Activated CD8-positive, alpha-beta T cell treated with anti-CD3 and anti-CD28 coated beads for 36 hours (primary cell): Measurements from ENCODE around the gene SHLD1. TPM values are rescaled to one million over a fixed set of nuclear protein-coding genes. Genes with fewer than 3 reads are reported as not detected.

Source experiments
- ATAC-seq: fragments of 200-7000 bp; cut with Tn5 transposase; one replicate; pipeline ENCODE4 v1.10.0; 2021; ENCODE audit warnings: mild to moderate bottlenecking, moderate library complexity
- CTCF ChIA-PET: fragments of 350-600 bp; sonication (Branson Sonifier 250); formaldehyde crosslinking; loops from one replicate; lab custom pipeline; 2021; ENCODE audit warnings: antibody characterized with exemption; lab: Charles Lee
- POLR2A ChIA-PET: fragments of 350-600 bp; sonication (Branson Sonifier 250); formaldehyde crosslinking; loops from one replicate; lab custom pipeline; 2021; ENCODE audit warnings: antibody characterized with exemption; lab: Charles Lee
- DNase-seq: peaks from one replicate; pipeline ENCODE4 v3.0.0-alpha.2; 2020
- H3K27ac Mint-ChIP-seq: one replicate; pipeline ENCODE4 v1.8.0; 2021; ENCODE audit warnings: mild to moderate bottlenecking, mixed read lengths
- H3K27me3 Mint-ChIP-seq: one replicate; pipeline ENCODE4 v1.8.0; 2021; ENCODE audit warnings: mixed read lengths
- H3K36me3 Mint-ChIP-seq: one replicate; pipeline ENCODE4 v1.8.0; 2021; ENCODE audit warnings: low read depth, mixed read lengths
- H3K4me1 Mint-ChIP-seq: one replicate; pipeline ENCODE4 v1.8.0; 2021; ENCODE audit warnings: low read depth, mixed read lengths
- H3K4me3 Mint-ChIP-seq: one replicate; pipeline ENCODE4 v1.8.0; 2021; ENCODE audit warnings: mild to moderate bottlenecking, moderate library complexity, mixed read lengths
- H3K9me3 Mint-ChIP-seq: one replicate; pipeline ENCODE4 v1.8.0; 2021; ENCODE audit warnings: mixed read lengths
- CTCF ChIP-seq: fragments of 200-600 bp; IDR thresholded peaks from one replicate; pipeline ENCODE4 v1.8.0; 2022; ENCODE audit warnings: antibody characterized with exemption, mild to moderate bottlenecking
- intact Hi-C: fragments of 100-400 bp; cut with micrococcal nuclease; formaldehyde crosslinking; loops from one replicate; pipeline ENCODE4 v1.10.0; 2022
- total RNA-seq, 2 experiments: library from RNA; stranded (reverse); gene quantifications; one replicate each; pipeline ENCODE4 v1.2.3, GENCODE V29; 2021

SHLD1 gene
- total RNA-seq, 2 experiments from 2014 or later, result 6.5 to 6.9 TPM

GRCh38 chr20:5751856-5752255, 1.7 kb downstream of the SHLD1 start:
- TF ChIP-seq CTCF, result no peak
- peaks cover 6% of the 10 kb centered on the region for H3K36me3 Mint-ChIP-seq
- no peak for DNase-seq

GRCh38 chr20:5753814-5754213, 3.6 kb downstream of the SHLD1 start:
- Mint-ChIP-seq H3K27me3 (no peaks in the 10 kb centered on the region), H3K36me3 (peaks cover 10% of the 10 kb centered on the region), H3K9me3 (peaks cover 2% of the 10 kb centered on the region), H3K27ac (no peak overlapping the region), H3K4me3 (no peak overlapping the region), H3K4me1 (peaks cover 18% of the 10 kb centered on the region)
- ChIA-PET CTCF (interaction anchor here (1.0 to 1.4 kb wide), 2 partner anchors 34 to 108 kb away, joined by 3 read pairs; no protein-coding TSS in a partner anchor), POLR2A (interaction anchor here (0.6 kb wide), 1 partner anchor 144 kb away, joined by 4 read pairs; no protein-coding TSS in a partner anchor)
- intact Hi-C loops, result no loop called here
- DNase-seq (no peak), ATAC-seq (no peak)
- TF ChIP-seq CTCF, result no peak

More at GRCh38 chr20:5751856-5752255, 1.7 kb downstream of the SHLD1 start:
- H3K9me3 Mint-ChIP-seq, result peaks cover 2% of the 10 kb centered on the region
- peak overlapping the region; percentile 84 for H3K4me3 Mint-ChIP-seq
- intact Hi-C loops, result no loop called here
- CTCF ChIA-PET, result no interaction called here
- no peak for ATAC-seq
- POLR2A ChIA-PET, result interaction anchor here (1.1 to 1.9 kb wide), 3 partner anchors 30 to 143 kb away, joined by 3 to 4 read pairs (median 3); no protein-coding TSS in a partner anchor
- H3K4me1 Mint-ChIP-seq, result peaks cover 18% of the 10 kb centered on the region
- no peaks in the 10 kb centered on the region for H3K27me3 Mint-ChIP-seq
- no peak overlapping the region for H3K27ac Mint-ChIP-seq

GRCh38 chr20:5757949-5758348, 7.7 kb downstream of the SHLD1 start:
- intact Hi-C loops, result no loop called here
- Mint-ChIP-seq H3K36me3 (peaks cover 18% of the 10 kb centered on the region), H3K9me3 (no peaks in the 10 kb centered on the region), H3K4me1 (peaks cover 24% of the 10 kb centered on the region), H3K27me3 (no peaks in the 10 kb centered on the region), H3K4me3 (no peak overlapping the region), H3K27ac (no peak overlapping the region)
- CTCF ChIA-PET, result no interaction called here
- ATAC-seq, result no peak
- DNase-seq, result no peak
- TF ChIP-seq CTCF, result no peak
- POLR2A ChIA-PET, result interaction anchor here (0.8 kb wide), 1 partner anchor 146 kb away, joined by 3 read pairs; no protein-coding TSS in a partner anchor

- no peak for TF ChIP-seq CTCF
- Mint-ChIP-seq H3K36me3 (peaks cover 2% of the 10 kb centered on the region), H3K4me3 (no peak overlapping the region), H3K9me3 (no peaks in the 10 kb centered on the region), H3K27me3 (no peaks in the 10 kb centered on the region), H3K4me1 (peaks cover 27% of the 10 kb centered on the region), H3K27ac (no peak overlapping the region)
- ChIA-PET POLR2A (interaction anchor here (0.9 to 1.2 kb wide), 3 partner anchors 28 to 175 kb away, joined by 3 read pairs; no protein-coding TSS in a partner anchor), CTCF (interaction anchor here (1.3 kb wide), 1 partner anchor 237 kb away, joined by 3 read pairs; no protein-coding TSS in a partner anchor)
- intact Hi-C loops, result no loop called here
- ATAC-seq (no peak), DNase-seq (no peak)
Observed at GRCh38 chr20:5766085-5766764, 16.0 kb downstream of the SHLD1 start.
